NCI-H748 treated with DMSO at 0.1 percent for 48 hours (cell line): ENCODE data around the gene ASPRV1.
"Not testable (repeated sequence)": the region's sequence is repeated elsewhere in the genome, so short reads cannot be mapped to it uniquely, and the experiment has no call there.

ENCODE experiments used
- DNase-seq: peaks from one replicate; lab custom pipeline; 2025; lab: John Stamatoyannopoulos, UW

The ASPRV1 gene

GRCh38 chr2:69960821-69961220, 610 bp downstream of the ASPRV1 start:
- no peak for DNase-seq

- DNase-seq, result no peak
These were observed 2.0 kb downstream of the ASPRV1 start for GRCh38 chr2:69959425-69959824.

- DNase-seq, result no peak
These were observed 3.0 kb downstream of the ASPRV1 start for GRCh38 chr2:69958480-69958879.

GRCh38 chr2:69957965-69958364, 3.5 kb downstream of the ASPRV1 start:
- DNase-seq, result no peak

- no peak for DNase-seq
These were observed 4.9 kb downstream of the ASPRV1 start for GRCh38 chr2:69956475-69956979.

- no peak for DNase-seq
These were observed 6.4 kb downstream of the ASPRV1 start for GRCh38 chr2:69955029-69955428.

GRCh38 chr2:69954084-69954483, 7.3 kb downstream of the ASPRV1 start:
- no peak for DNase-seq

- DNase-seq, result no peak
These were observed 8.9 kb downstream of the ASPRV1 start for GRCh38 chr2:69952336-69953115.

- DNase-seq, result not testable (repeated sequence)
These were observed 10.8 kb downstream of the ASPRV1 start for GRCh38 chr2:69950671-69951070.

GRCh38 chr2:69950241-69950640, 11.2 kb downstream of the ASPRV1 start:
- no peak for DNase-seq

- DNase-seq, result no peak
These were observed 12.3 kb downstream of the ASPRV1 start for GRCh38 chr2:69948963-69949645.

GRCh38 chr2:69948032-69948962, 13.1 kb downstream of the ASPRV1 start:
- no peak for DNase-seq

- no peak for DNase-seq
These were observed 14.0 kb downstream of the ASPRV1 start for GRCh38 chr2:69947325-69947931.

- DNase-seq, result no peak
These were observed 14.8 kb downstream of the ASPRV1 start for GRCh38 chr2:69946351-69947324.

- DNase-seq, result no peak
These were observed 15.5 kb downstream of the ASPRV1 start for GRCh38 chr2:69945941-69946340.

- no peak for DNase-seq
These were observed 16.0 kb downstream of the ASPRV1 start for GRCh38 chr2:69945441-69945840.

GRCh38 chr2:69944756-69945155, 16.7 kb downstream of the ASPRV1 start:
- DNase-seq, result no peak

- no peak for DNase-seq
These were observed 17.4 kb downstream of the ASPRV1 start for GRCh38 chr2:69943843-69944525.

- DNase-seq, result no peak
These were observed 18.2 kb downstream of the ASPRV1 start for GRCh38 chr2:69943000-69943842.
